NK-92 (cell line): ENCODE results near the gene IQCE.
"Not testable (repeated sequence)": the region's sequence is repeated elsewhere in the genome, so short reads cannot be mapped to it uniquely, and the experiment has no call there.

Experiments used
- DNase-seq: peaks from one replicate; lab custom pipeline; 2025; ENCODE audit not compliant: unreplicated experiment; lab: John Stamatoyannopoulos, UW

The IQCE gene

GRCh38 chr7:2520761-2521290, 38.0 kb upstream of the IQCE start:
- no peak for DNase-seq

- no peak for DNase-seq
Observed at GRCh38 chr7:2521341-2521745, 37.4 kb upstream of the IQCE start.

DNA sequence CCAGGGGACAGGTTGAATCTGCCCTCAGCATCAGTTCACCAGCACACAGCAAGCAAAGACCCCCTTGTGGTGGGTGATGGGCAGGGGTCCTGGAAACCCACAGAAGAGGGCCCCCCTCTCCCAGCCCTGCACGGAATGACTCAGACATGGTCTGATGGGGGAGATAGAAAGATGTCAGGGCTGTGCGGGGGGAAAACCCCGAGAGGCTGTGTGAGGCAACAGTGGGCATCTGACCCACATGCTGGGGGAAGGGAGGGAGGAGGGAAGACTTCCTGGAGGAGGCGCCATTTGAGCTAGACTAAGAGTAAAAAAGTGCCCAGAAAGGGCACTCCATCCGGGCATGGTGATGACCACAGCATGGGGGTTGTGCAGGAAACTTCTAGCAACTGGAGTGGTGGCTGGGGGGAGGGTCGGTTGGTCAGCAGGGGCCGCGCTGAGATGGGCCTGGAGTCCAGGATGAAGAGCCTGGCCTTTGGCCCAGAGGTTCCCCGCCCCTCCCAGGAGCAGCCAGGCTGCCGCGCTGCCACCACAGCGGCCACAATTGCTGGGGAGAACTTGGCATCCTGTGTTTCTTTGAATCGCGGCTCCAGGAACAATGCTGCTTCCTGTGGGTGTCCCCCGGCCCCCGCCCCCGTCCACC, 36.7 kb upstream of the IQCE start:
- DNase-seq: no peak

GRCh38 chr7:2522780-2523433, 35.9 kb upstream of the IQCE start:
- no peak for DNase-seq

GRCh38 chr7:2523461-2523936, 35.3 kb upstream of the IQCE start:
- no peak for DNase-seq

- no peak for DNase-seq
Observed at GRCh38 chr7:2523941-2524807, 34.6 kb upstream of the IQCE start.

GRCh38 chr7:2524808-2525657, 33.7 kb upstream of the IQCE start:
- no peak for DNase-seq

DNA sequence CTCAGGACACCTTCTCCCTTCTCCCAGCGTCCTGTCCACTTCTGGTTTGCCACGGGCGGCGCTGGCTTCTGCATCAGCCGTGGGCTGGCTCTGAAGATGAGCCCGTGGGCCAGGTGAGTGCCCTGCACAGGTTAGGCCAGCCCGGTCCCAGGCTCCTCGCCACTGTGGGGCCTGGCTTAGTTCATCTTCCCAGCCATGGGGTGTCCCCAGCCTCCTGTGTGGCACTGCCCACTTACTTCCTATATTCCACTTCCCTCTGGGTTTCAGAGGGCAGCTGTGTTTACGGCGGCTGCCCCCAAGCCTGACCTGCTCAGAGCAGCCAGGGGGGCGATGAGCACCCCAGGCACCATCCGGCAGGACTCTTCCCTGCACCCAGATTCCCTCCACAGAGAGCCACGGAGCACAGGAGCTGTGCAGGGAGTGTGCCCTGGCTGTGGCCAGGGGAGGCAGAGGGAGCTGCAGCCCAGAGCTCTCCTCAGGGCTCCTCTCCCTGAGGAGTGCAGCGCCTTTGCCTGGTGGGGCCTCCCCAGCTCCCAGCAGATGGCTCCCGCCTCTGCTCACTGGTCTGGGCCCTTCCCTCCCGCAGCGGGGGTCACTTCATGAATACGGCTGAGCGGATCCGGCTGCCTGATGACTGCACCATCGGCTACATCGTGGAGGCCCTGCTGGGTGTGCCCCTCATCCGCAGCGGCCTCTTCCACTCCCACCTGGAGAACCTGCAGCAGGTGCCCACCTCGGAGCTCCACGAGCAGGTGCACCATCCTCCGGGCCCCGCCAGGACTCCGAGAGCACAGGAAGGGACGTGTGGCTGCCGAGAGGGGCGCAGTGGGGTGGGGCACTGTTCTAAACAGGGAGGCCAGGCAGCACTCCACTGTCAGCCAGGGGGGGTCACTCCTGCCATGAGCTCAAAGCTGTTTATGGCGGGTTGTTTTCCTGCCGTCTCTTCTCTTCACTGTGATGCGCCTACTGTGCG, 32.8 kb upstream of the IQCE start:
- no peak for DNase-seq

- DNase-seq: no peak
Observed at GRCh38 chr7:2526659-2527504, 31.9 kb upstream of the IQCE start.

DNA sequence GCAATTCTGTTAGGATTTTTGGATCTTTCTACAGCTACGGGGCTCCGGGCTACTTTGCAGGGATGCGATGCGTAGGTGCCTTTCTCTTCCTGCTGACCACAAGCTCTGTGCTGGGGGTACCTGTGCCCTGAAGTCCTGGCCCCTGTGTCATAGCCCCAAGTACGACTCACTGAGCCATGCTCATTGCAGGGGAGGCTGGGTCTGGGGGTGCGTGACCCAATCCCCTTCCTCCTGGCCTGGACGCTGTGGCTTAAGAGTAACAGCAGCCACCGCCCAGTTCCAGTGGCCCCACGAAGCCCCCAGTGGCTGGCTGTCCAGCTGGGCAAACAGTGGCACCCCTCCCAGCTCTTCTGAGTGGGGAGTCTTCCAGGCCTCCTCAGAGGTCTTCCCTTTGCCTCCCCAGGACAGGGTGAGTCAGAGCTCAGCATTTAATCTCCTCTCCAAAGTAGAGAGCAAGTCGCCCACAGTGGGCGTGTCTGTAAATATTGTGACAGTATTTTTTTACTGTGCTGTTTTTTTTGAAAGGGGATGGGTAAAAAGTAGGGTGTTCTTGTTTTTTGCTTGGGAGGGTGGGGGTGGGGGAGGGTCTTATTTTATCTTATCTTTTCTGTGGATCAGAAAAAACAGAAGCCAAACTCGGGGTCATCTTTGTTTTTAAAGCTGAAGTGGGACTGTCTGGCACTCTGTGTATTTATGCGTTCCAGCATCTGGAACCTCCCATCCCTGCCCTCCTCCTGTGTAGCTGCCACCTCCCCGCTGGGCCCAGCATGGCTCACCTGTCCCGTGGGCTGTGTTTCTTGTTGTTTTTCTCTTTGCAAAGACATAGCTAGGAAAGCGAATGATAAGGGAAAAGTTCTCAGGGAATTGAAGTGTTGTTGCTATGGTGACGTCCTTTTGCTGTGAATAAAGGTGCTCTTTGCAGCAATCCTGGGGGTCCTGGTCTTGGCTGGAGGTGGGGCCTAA, 31.0 kb upstream of the IQCE start:
- DNase-seq: no peak

DNA sequence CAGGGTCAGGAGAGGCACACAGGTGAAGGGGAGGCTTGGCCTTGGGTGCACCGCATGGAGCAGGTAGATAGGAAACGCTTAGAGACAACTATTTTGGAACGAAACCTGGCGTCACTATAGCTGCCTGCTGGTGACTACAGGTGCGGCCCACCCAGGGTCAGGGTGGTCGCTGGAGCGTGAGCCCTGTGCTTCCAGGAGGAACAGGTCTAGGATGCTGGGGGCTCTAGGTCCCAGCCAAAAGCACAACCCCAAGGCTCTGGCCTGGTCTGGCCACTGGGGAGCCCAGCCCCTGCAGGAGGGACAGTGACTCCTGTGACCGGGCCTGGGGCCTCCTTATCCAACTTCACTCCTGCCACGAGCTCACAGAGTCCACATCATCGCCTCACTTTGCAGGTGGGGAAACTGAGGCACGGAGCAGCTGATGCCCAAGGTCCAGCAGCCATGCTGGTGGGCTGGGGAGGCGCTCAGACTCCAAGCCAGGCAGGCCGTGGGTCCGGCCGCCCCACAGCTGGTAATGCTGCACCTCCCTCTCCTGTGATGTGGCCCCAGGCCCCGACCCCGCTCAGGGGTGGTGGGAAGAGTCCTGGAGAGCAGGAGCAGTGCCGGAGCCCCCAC, 30.2 kb upstream of the IQCE start:
- no peak for DNase-seq

- DNase-seq: no peak
Observed at GRCh38 chr7:2529161-2530070, 29.4 kb upstream of the IQCE start.

DNA sequence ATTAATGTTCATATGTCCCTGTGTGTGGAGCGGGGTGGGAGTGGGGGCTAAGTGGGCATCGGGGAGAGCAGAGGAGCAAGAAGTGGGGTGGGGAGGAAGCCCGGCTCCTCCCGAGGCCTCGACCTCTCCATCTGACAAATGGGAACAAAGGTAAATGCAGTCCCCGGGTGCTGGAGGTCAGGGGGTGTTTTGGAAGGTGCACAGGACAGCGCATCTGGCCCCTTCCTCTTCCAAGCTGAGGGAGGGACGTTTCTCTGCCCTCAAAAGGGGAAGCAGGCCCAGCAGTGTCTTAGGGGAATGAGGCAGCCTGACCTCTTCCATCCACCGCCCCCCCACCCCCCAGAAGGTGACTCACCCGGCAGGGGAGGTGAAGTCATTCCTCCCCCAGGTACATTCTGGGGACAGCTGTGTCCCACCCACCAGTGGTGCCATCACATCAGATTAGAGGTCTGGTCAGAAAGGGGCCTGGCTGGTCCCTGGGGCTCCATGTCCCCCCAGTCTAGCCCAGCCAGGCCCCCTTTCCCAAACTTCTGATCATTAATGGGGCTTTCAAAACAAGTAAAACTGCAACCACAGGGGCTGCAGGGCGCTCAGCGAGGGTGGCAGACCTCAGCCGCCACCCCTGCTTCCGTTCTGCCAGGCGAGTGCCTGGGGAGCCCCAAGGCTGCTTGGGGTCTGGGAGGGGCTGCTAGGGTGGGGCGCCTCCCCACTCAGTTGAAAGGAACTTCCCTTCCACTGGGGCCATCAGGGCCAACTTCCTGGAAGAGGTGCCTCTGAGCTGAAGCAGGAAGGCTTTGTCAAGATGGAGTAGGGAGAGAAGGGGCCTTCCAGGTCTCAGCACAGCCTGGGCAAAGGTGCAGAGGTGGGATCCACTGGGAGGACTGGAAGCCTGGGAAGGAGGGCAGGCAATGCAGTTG, 28.4 kb upstream of the IQCE start:
- no peak for DNase-seq

- DNase-seq: not testable (repeated sequence)
Observed at GRCh38 chr7:2530994-2531795, 27.6 kb upstream of the IQCE start.
